Heart right ventricle (tissue), 16 donors: Measurements from ENCODE around the gene CMIP. TPM values are rescaled to one million over a fixed set of nuclear protein-coding genes. Genes with fewer than 3 reads are reported as not detected.

ENCODE experiments used
- ATAC-seq, 8 donors: fragments of 200-7000 bp; cut with Tn5 transposase; one replicate each; pipeline ENCODE4 v1.9.1; 2020; ENCODE audit warnings: mild to moderate bottlenecking in 8 of 8, moderate library complexity in 8 of 8, moderate number of reproducible peaks in 1 of 8
- DNase-seq, 2 donors: peaks; one replicate each; pipeline ENCODE4 v3.0.0-alpha.2; 2020
- H3K27ac ChIP-seq, 10 donors: fragments of 200-600 bp; sonication (generic) in 2 of 10; one replicate each; pipeline versions ENCODE4 v1.5.0 to v1.8.0; 2020 to 2022; ENCODE audit warnings: mild to moderate bottlenecking in 3 of 10
- H3K27me3 ChIP-seq, 7 donors: fragments of 200-600 bp; one replicate each; pipeline ENCODE4 v1.8.0; 2021 to 2022; ENCODE audit warnings: mild to moderate bottlenecking in 2 of 7
- H3K36me3 ChIP-seq, 9 donors: fragments of 200-600 bp; sonication (generic) in 1 of 9; one replicate each; pipeline versions ENCODE4 v1.5.0 to v1.8.0; 2020 to 2022; ENCODE audit warnings: mild to moderate bottlenecking in 2 of 9
- H3K4me1 ChIP-seq, 9 donors: fragments of 200-600 bp; sonication (generic) in 1 of 9; one replicate each; pipeline versions ENCODE4 v1.5.0 to v1.8.0; 2020 to 2022; ENCODE audit warnings: mild to moderate bottlenecking in 4 of 9
- H3K4me3 ChIP-seq, 10 donors: fragments of 200-600 bp; sonication (generic) in 2 of 10; one replicate each; pipeline versions ENCODE4 v1.5.0 to v1.8.0; 2020 to 2022; ENCODE audit warnings: mild to moderate bottlenecking in 7 of 10, moderate library complexity in 2 of 10
- H3K9me3 ChIP-seq, 11 donors: fragments of 200-600 bp in 10 of 11; sonication (generic) in 2 of 11; one replicate each; pipeline versions ENCODE4 v1.5.0 to v1.8.0; 2013 to 2022; ENCODE audit warnings: mild to moderate bottlenecking in 2 of 11, control low read depth in 1 of 11, moderate library complexity in 1 of 11
- WGBS, 2 donors: extraction: QIAGEN DNeasy Blood & Tissue Kit; methylation state at CpG; one replicate each; pipeline ENCODE4 v1.1.7; 2013; ENCODE audit warnings: inconsistent platforms in 1 of 2; 5-methylcytosine and 5-hydroxymethylcytosine counted together
- intact Hi-C, 10 donors: fragments of 100-400 bp; cut with DNase I; formaldehyde crosslinking; loops; one replicate each; pipeline versions ENCODE4 v1.11.1 to v1.14.2; 2022
- polyA plus RNA-seq, 2 donors: library from polyadenylated mRNA; stranded (reverse); fragments of 200-250 nt; gene quantifications; one replicate each; pipeline ENCODE4 v1.2.3, GENCODE V29; 2013
- total RNA-seq, 10 donors: library from RNA; stranded (reverse); fragmentation: NEBNext Ultra II Directional in 3 of 10; extraction: Animal tissue kit (Norgen Biotek cat#: 25700) in 3 of 10; gene quantifications; one replicate each; pipeline versions ENCODE4 v1.2.1 to v1.2.4, GENCODE V29; 2021 to 2023
- TF ChIP-seq, protein P1 (sequence below), 9 donors: fragments of 200-600 bp; sonication (generic) in 2 of 9; IDR thresholded peaks; one replicate each; pipeline versions ENCODE4 v1.5.0 to v1.8.0; 2021 to 2022; ENCODE audit warnings: antibody characterized with exemption in 9 of 9, mild to moderate bottlenecking in 5 of 9, moderate library complexity in 1 of 9
- donor health status: Arrhythmogenic right ventricular cardiomyopathy.
- donor health status: ischemic (EF 13 %, LVEDD 7.1; RV severe dilation, severe dysfunction).
- donor health status: healthy with polysubstance abuse.
- donor health status: DM: no; HTN: yes; CAD: no.
- donor health status: DM: no; HTN: no; CAD: no.
- donor health status: ischemic (EF 25% LVEDD 6.9; RV normal size, moderate dysfunction).
- donor health status: ischemic (EF 25% LVEDD 5.7; RV mildly dilated, moderate dysfunction).
- donor health status: healthy.
- donor health status: DM: yes; HTN: yes; CAD: no.
- donor health status: Ischemic cardiomyopathy.
- donor health status: ischemic (EF 35%, LVEDD 5.7; RV mildly dilated, moderate dysfunction).
- donor health status: nonischemic (EF 11% LVEDD 7.7; RV severe dilation, severe dysfunction).
- donor health status: DM: yes; HTN: yes; CAD: no.
- donor health status: PGD.
- donor health status: ischemic (EF 29% LVEDD 5.4; RV normal size, mild dysfunction).
- donor health status: nonischemic (EF 23%, LVEDD 6.1; RV moderate dilation, normal function).

The CMIP gene
- total and polyA plus RNA-seq, 12 donors, result 5.4 to 32.8 (median 13.0) TPM

DNA sequence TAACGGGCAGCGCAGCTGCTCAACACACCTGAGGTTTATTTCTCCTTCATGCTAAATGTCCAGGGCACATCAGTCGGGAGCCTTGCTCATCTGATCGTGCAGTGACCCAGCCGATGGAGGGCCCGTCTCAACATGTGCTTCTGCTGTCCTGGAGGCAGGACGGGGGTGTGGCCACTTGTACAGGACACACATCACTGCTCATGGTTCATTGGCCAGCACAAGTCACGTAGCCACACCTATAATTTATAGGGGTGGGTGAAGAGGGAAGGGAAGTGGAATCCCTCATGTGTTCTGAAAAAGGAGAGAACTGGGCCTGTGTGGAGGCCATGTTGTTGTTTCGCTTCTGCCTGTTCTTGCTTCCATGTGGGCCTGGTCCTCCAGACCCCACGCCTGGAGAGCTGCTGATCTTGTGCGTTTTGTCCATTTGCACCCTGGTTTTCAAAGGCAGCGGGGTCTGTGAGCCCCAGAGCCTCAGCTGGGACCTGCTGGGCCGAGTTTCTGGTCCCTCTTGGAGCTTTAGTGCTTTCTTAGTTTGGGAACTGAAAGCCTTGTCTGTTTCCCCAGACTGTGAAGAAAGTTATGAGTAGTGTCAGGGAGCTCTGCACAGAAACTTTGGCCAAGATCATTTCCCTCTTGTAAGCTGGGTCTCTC, 60.5 kb downstream of the CMIP start:
- TF ChIP-seq, protein P1, sequence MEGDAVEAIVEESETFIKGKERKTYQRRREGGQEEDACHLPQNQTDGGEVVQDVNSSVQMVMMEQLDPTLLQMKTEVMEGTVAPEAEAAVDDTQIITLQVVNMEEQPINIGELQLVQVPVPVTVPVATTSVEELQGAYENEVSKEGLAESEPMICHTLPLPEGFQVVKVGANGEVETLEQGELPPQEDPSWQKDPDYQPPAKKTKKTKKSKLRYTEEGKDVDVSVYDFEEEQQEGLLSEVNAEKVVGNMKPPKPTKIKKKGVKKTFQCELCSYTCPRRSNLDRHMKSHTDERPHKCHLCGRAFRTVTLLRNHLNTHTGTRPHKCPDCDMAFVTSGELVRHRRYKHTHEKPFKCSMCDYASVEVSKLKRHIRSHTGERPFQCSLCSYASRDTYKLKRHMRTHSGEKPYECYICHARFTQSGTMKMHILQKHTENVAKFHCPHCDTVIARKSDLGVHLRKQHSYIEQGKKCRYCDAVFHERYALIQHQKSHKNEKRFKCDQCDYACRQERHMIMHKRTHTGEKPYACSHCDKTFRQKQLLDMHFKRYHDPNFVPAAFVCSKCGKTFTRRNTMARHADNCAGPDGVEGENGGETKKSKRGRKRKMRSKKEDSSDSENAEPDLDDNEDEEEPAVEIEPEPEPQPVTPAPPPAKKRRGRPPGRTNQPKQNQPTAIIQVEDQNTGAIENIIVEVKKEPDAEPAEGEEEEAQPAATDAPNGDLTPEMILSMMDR (IDR thresholded peaks at IDR 0.05), result no peak
- Histone ChIP-seq H3K27ac (peak overlapping the region in 4 of 10 donors; percentile 1 to 72 (median 40)), H3K9me3 (no peaks in the 10 kb centered on the region), H3K27me3 (no peaks in the 10 kb centered on the region), H3K4me3 (no peak overlapping the region), H3K36me3 (no peaks in the 10 kb centered on the region), H3K4me1 (peaks cover 0 to 66% (median 15%) of the 10 kb centered on the region in 9 donors)
- DNase-seq (no peak), ATAC-seq (peak in 4 of 8 donors; percentile 23 to 47 (median 30))
- WGBS, 2 donors, result 73 to 75% methylated on average over 13 of the region's 13 CpGs
- intact Hi-C loops, result no loop called here

DNA sequence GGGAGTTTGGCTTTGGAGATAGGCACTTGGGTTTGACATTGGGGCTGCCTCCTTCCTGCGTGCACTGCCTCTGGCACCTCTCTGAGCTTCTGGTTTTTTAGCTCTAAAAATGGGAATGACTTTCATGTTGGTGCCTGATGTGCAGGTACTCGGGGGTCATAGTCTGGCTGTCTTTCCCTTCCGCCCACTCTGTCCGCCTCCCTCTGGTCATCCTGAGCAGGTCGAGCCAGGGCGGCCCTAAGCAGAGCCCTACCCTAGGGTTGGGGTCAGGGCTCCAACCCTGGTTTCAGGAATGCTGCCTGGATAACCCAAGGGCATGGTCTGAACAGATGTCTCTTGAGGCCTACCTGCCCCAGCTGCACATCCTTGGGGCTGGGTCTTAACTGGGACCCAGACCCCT, 64.8 kb downstream of the CMIP start:
- H3K4me3 ChIP-seq, result no peak overlapping the region
- peaks cover 0 to 66% (median 19%) of the 10 kb centered on the region in 9 donors for H3K4me1 ChIP-seq
- H3K27ac ChIP-seq, result no peak overlapping the region
- intact Hi-C loops, result no loop called here
- DNase-seq (no peak), ATAC-seq (no peak)
- no peaks in the 10 kb centered on the region for H3K9me3 ChIP-seq
- H3K36me3 ChIP-seq, result no peaks in the 10 kb centered on the region
- TF ChIP-seq, protein P1 (IDR thresholded peaks at IDR 0.05), result no peak
- WGBS, 2 donors, result 95 to 98% methylated on average over 6 of the region's 6 CpGs
- no peaks in the 10 kb centered on the region for H3K27me3 ChIP-seq

DNA sequence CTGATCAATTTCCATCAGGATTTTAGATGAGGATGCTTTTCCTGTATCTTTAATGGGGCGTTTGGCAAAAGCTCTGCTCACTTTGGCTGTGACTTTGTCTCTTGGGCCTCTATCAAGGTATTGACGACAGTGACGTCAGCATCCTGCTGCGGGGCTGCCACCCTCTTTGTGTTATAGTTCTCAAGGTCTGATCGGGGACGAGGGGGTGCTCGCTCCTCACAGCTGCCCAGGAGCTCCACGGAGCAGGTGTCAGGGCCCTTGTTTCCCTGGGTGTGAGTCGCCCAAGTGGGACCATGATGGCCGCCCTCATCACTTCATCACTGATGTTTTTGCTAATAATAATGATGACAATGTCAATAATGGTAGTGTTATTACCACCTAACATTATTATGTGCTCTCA, 65.4 kb downstream of the CMIP start:
- TF ChIP-seq, protein P1 (IDR thresholded peaks at IDR 0.05), result no peak
- H3K4me3 ChIP-seq, result no peak overlapping the region
- 82 to 84% methylated on average over 10 of the region's 10 CpGs for WGBS, 2 donors
- H3K36me3 ChIP-seq, result no peaks in the 10 kb centered on the region
- intact Hi-C loops, result no loop called here
- no peak for ATAC-seq
- H3K4me1 ChIP-seq, result peaks cover 0 to 63% (median 25%) of the 10 kb centered on the region in 9 donors
- no peak overlapping the region for H3K27ac ChIP-seq
- no peaks in the 10 kb centered on the region for H3K9me3 ChIP-seq
- no peak for DNase-seq
- no peaks in the 10 kb centered on the region for H3K27me3 ChIP-seq

DNA sequence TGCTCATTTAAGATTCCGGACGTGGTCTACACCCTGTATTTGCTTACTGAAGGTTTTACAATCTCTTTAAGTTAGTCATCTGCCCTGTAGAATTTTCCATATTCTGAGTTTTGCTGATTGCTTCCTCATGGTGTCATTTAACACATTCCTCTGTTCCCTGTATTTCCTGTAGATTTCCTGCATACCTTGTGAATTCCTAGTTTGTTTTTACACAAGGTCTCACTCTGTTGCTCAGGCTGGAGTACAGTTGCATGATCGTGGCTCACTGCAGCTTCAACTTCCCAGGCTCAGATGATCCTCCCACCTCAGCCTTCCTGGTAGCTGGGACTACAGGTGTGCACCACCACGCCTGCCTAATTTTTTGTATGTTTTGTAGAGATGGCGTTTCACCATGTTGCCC, 66.8 kb downstream of the CMIP start:
- ATAC-seq, result no peak
- H3K9me3 ChIP-seq, result no peaks in the 10 kb centered on the region
- TF ChIP-seq, protein P1 (IDR thresholded peaks at IDR 0.05), result no peak
- no peak overlapping the region for H3K4me3 ChIP-seq
- H3K27ac ChIP-seq, result no peak overlapping the region
- 96 to 97% methylated on average over 5 of the region's 5 CpGs for WGBS, 2 donors
- intact Hi-C loops, result no loop called here
- H3K36me3 ChIP-seq, result no peaks in the 10 kb centered on the region
- H3K27me3 ChIP-seq, result no peaks in the 10 kb centered on the region
- DNase-seq, result no peak
- peaks cover 0 to 53% (median 36%) of the 10 kb centered on the region in 9 donors for H3K4me1 ChIP-seq
